ENCODE data around the gene ACTMAP. TPM values are rescaled to one million over a fixed set of nuclear protein-coding genes. Genes with fewer than 3 reads are reported as not detected.

Gene ACTMAP
- total RNA-seq, 1 experiment from 2014 or later, result 1.6 TPM

GRCh38 chr19:40703029-40703755 lies 47.1 kb downstream of the ACTMAP start:
- no peak for DNase-seq (ENCODE audit: extremely low read depth, low read depth)

- DNase-seq (ENCODE audit: extremely low read depth, low read depth), result no peak
Measured at GRCh38 chr19:40702337-40703012, 47.8 kb downstream of the ACTMAP start.

GRCh38 chr19:40701758-40702157 lies 48.5 kb downstream of the ACTMAP start:
- no peak for DNase-seq (ENCODE audit: extremely low read depth, low read depth)

GRCh38 chr19:40700083-40700482 lies 50.2 kb downstream of the ACTMAP start:
- DNase-seq (ENCODE audit: extremely low read depth, low read depth), result no peak

- DNase-seq (ENCODE audit: extremely low read depth, low read depth), result no peak
Measured at GRCh38 chr19:40697007-40697406, 53.3 kb downstream of the ACTMAP start.

- no peak for DNase-seq (ENCODE audit: extremely low read depth, low read depth)
Measured at GRCh38 chr19:40695881-40696280, 54.4 kb downstream of the ACTMAP start.

- DNase-seq (ENCODE audit: extremely low read depth, low read depth), result no peak
Measured at GRCh38 chr19:40693896-40694295, 56.4 kb downstream of the ACTMAP start.

GRCh38 chr19:40693150-40693788 lies 57.0 kb downstream of the ACTMAP start:
- no peak for DNase-seq (ENCODE audit: extremely low read depth, low read depth)

GRCh38 chr19:40692212-40692551 lies 58.1 kb downstream of the ACTMAP start:
- DNase-seq (ENCODE audit: extremely low read depth, low read depth), result no peak

GRCh38 chr19:40691421-40692211 lies 58.7 kb downstream of the ACTMAP start:
- DNase-seq (ENCODE audit: extremely low read depth, low read depth), result no peak

Small RNAs within 50 kb of the gene (small RNA-seq; reads per million reads assigned to genes)
- 0 reads per million in 2 experiments for gene RNU6-195P

Other genes with a start within 250 kb of the ACTMAP start
- 23.0 and 25.7 TPM in 2 replicates for gene SHKBP1, start 173.6 kb downstream of the ACTMAP start, total RNA-seq (2014; rRNA removed; shearing (Covaris generic))
- 24.2 and 29.9 TPM in 2 replicates for gene LTBP4, start 149.1 kb downstream of the ACTMAP start, total RNA-seq (2014; rRNA removed; shearing (Covaris generic))
- gene NUMBL, start 59.8 kb downstream of the ACTMAP start, total RNA-seq (2014; rRNA removed; shearing (Covaris generic)), result 9.8 and 10.8 TPM in 2 replicates
- 22.9 and 30.7 TPM in 2 replicates for gene COQ8B, start 33.6 kb downstream of the ACTMAP start, total RNA-seq (2014; rRNA removed; shearing (Covaris generic))
- 5.2 and 6.2 TPM in 2 replicates for gene ITPKC, start 33.4 kb downstream of the ACTMAP start, total RNA-seq (2014; rRNA removed; shearing (Covaris generic))
- 185 and 211 TPM in 2 replicates for gene SNRPA, start 726 bp upstream of the ACTMAP start, total RNA-seq (2014; rRNA removed; shearing (Covaris generic))
- not detected in 2 replicates for gene MIA, start 25.0 kb upstream of the ACTMAP start, total RNA-seq (2014; rRNA removed; shearing (Covaris generic))
- 7.4 and 9.7 TPM in 2 replicates for gene RAB4B, start 27.8 kb upstream of the ACTMAP start, total RNA-seq (2014; rRNA removed; shearing (Covaris generic))
- gene EGLN2, start 48.7 kb upstream of the ACTMAP start, total RNA-seq (2014; rRNA removed; shearing (Covaris generic)), result 20.7 and 25.0 TPM in 2 replicates
- gene CYP2A6, start 100.0 kb upstream of the ACTMAP start, total RNA-seq (2014; rRNA removed; shearing (Covaris generic)), result not detected in 2 replicates
- not detected in 2 replicates for gene CYP2A7, start 131.8 kb upstream of the ACTMAP start, total RNA-seq (2014; rRNA removed; shearing (Covaris generic))
- not detected in 2 replicates for gene CYP2B6, start 240.8 kb upstream of the ACTMAP start, total RNA-seq (2014; rRNA removed; shearing (Covaris generic))